Right lobe of liver (tissue), 6 donors: ENCODE data around the gene SENP7. TPM values are rescaled to one million over a fixed set of nuclear protein-coding genes. Genes with fewer than 3 reads are reported as not detected.

Source experiments
- ATAC-seq, 4 donors: fragments of 200-7000 bp; cut with Tn5 transposase; one replicate each; pipeline ENCODE4 v1.9.1; 2020; ENCODE audit warnings: mild to moderate bottlenecking in 4 of 4, moderate library complexity in 4 of 4
- DNase-seq, 3 donors: peaks; one replicate each; pipeline ENCODE4 v3.0.0-alpha.2; 2020
- H3K27ac ChIP-seq, 3 donors: fragments of 200-600 bp; one replicate each; pipeline ENCODE4 v1.8.0; 2022
- H3K27me3 ChIP-seq, 2 donors: fragments of 200-600 bp; one replicate each; pipeline ENCODE4 v1.8.0; 2022
- H3K36me3 ChIP-seq, 4 donors: fragments of 200-600 bp; sonication (generic) in 1 of 4; one replicate each; pipeline versions ENCODE4 v1.5.1 to v1.8.0; 2017 to 2022; ENCODE audit warnings: control low read depth in 1 of 4
- H3K4me1 ChIP-seq, 4 donors: fragments of 200-600 bp; sonication (generic) in 1 of 4; one replicate each; pipeline versions ENCODE4 v1.5.1 to v1.8.0; 2017 to 2022; ENCODE audit warnings: control low read depth in 1 of 4
- H3K4me3 ChIP-seq, 3 donors: fragments of 200-600 bp; one replicate each; pipeline ENCODE4 v1.8.0; 2022
- H3K9me3 ChIP-seq, 4 donors: fragments of 200-600 bp; sonication (generic) in 1 of 4; one replicate each; pipeline versions ENCODE4 v1.5.1 to v1.8.0; 2017 to 2022; ENCODE audit warnings: control low read depth in 1 of 4
- CTCF ChIP-seq, 4 donors: fragments of 200-600 bp in 3 of 4; fragments of 450-650 bp in 1 of 4; IDR thresholded peaks; one replicate each; pipeline versions ENCODE4 v1.5.1 to v1.8.0; 2016 to 2022; ENCODE audit warnings: antibody characterized with exemption in 4 of 4, mild to moderate bottlenecking in 2 of 4
- POLR2A ChIP-seq: fragments of 450-650 bp; IDR thresholded peaks from one replicate; pipeline ENCODE4 v1.6.1; 2017; ENCODE audit warnings: antibody characterized with exemption, mild to moderate bottlenecking
- WGBS: methylation state at CpG from one replicate; pipeline ENCODE4 v1.1.6; 2018; ENCODE audit warnings: low coverage, low lambda C conversion rate; ENCODE audit not compliant: insufficient coverage; ENCODE audit errors: missing lambda C conversion rate; 5-methylcytosine and 5-hydroxymethylcytosine counted together
- intact Hi-C, 2 donors: fragments of 100-400 bp; cut with DNase I; formaldehyde crosslinking; loops; one replicate each; pipeline versions ENCODE4 v1.11.2 to v1.14.1; 2022
- total RNA-seq, 6 experiments: library from RNA; depleted of rRNA in 2 of 6; stranded (reverse); fragments of >200 nt in 2 of 6; fragmentation: NEBNext Ultra II Directional in 3 of 6; extraction: Animal tissue kit (Norgen Biotek cat#: 25700) in 3 of 6; gene quantifications; one replicate each; pipeline versions ENCODE4 v1.1.0 to v1.2.4, GENCODE V29; 2016 to 2023
- donor health status: DM: no; HTN: yes; CAD: no.
- donor health status: DM: no; HTN: no; CAD: no.
- donor health status: DM: no; HTN: no; CAD: no.
- donor health status: DM: no; HTN: yes; CAD: no.
- donor health status: DM: no; HTN: yes; CAD: no.

Gene SENP7
- total RNA-seq, 6 experiments from 2014 or later = 3.8 to 7.2 (median 5.7) TPM

- H3K27me3 ChIP-seq = no peaks in the 10 kb centered on the region
- H3K4me1 ChIP-seq = no peaks in the 10 kb centered on the region
- intact Hi-C loops = no loop called here
- H3K27ac ChIP-seq = no peak overlapping the region
- no peak for DNase-seq
- no peaks in the 10 kb centered on the region for H3K9me3 ChIP-seq
- H3K36me3 ChIP-seq = no peaks in the 10 kb centered on the region
- 85% methylated on average over 4 of the region's 4 CpGs for WGBS
- TF ChIP-seq CTCF (IDR thresholded peaks at IDR 0.05) = no peak
- TF ChIP-seq POLR2A = no peak
- ATAC-seq = no peak
- H3K4me3 ChIP-seq = no peak overlapping the region
Measured at GRCh38 chr3:101527441-101527840, 14.4 kb upstream of the SENP7 start.

- intact Hi-C loops = no loop called here
- no peak overlapping the region for H3K4me3 ChIP-seq
- H3K36me3 ChIP-seq = no peaks in the 10 kb centered on the region
- ATAC-seq = no peak
- no peak overlapping the region for H3K27ac ChIP-seq
- H3K27me3 ChIP-seq = peaks cover 0 to 3% of the 10 kb centered on the region in 2 donors
- no peak for DNase-seq
- WGBS = 33% methylated on average over 4 of the region's 4 CpGs
- H3K9me3 ChIP-seq = no peaks in the 10 kb centered on the region
- no peaks in the 10 kb centered on the region for H3K4me1 ChIP-seq
- no peak for TF ChIP-seq CTCF (IDR thresholded peaks at IDR 0.05)
Measured at GRCh38 chr3:101521211-101521701, 8.2 kb upstream of the SENP7 start.

- TF ChIP-seq CTCF (IDR thresholded peaks at IDR 0.05) (no peak), POLR2A (no peak)
- DNase-seq (peak in 1 of 3 donors; percentile 27), ATAC-seq (peak in 3 of 4 donors; percentile 72 to 89 (median 80))
- Histone ChIP-seq H3K27ac (no peak overlapping the region), H3K27me3 (peaks cover 0 to 3% of the 10 kb centered on the region in 2 donors), H3K36me3 (no peaks in the 10 kb centered on the region), H3K4me3 (no peak overlapping the region), H3K4me1 (no peaks in the 10 kb centered on the region), H3K9me3 (no peaks in the 10 kb centered on the region)
- 47% methylated on average over 6 of the region's 6 CpGs for WGBS
- intact Hi-C loops = no loop called here
Measured at GRCh38 chr3:101519685-101520365, 6.8 kb upstream of the SENP7 start.

- WGBS = 68% methylated on average over 3 of the region's 3 CpGs
- DNase-seq (no peak), ATAC-seq (peak in 1 of 4 donors; percentile 26)
- TF ChIP-seq POLR2A (no peak), CTCF (IDR thresholded peaks at IDR 0.05) (no peak)
- H3K36me3 ChIP-seq = no peaks in the 10 kb centered on the region
- intact Hi-C loops = no loop called here
- peaks cover 0 to 3% of the 10 kb centered on the region in 2 donors for H3K27me3 ChIP-seq
- H3K9me3 ChIP-seq = no peaks in the 10 kb centered on the region
- peaks cover 0 to 4% (median 0%) of the 10 kb centered on the region in 4 donors for H3K4me1 ChIP-seq
- H3K4me3 ChIP-seq = no peak overlapping the region
- no peak overlapping the region for H3K27ac ChIP-seq
Measured at GRCh38 chr3:101518421-101518871, 5.4 kb upstream of the SENP7 start.
